ENCODE data around the gene ORC5.

DNA sequence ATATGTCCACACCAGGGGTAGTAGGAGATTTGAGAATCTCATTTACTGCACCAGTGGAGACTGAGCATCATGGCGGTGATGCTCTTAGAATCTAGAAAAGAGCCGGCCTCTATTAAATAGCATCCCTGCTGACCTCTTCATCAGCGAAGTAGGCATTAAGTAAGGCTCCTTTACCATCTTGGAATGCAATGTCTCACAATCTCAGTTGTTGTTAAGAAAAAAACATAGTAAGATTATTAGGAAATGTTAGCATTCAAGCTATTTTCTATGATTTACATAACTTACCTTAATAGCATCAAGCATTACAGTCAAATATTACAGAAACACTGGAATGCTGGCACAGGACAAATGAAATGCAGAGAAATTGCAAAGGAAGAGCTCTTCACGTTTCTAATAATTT, 54.5 kb downstream of the ORC5 start:
- TF ChIP-seq, protein P1, sequence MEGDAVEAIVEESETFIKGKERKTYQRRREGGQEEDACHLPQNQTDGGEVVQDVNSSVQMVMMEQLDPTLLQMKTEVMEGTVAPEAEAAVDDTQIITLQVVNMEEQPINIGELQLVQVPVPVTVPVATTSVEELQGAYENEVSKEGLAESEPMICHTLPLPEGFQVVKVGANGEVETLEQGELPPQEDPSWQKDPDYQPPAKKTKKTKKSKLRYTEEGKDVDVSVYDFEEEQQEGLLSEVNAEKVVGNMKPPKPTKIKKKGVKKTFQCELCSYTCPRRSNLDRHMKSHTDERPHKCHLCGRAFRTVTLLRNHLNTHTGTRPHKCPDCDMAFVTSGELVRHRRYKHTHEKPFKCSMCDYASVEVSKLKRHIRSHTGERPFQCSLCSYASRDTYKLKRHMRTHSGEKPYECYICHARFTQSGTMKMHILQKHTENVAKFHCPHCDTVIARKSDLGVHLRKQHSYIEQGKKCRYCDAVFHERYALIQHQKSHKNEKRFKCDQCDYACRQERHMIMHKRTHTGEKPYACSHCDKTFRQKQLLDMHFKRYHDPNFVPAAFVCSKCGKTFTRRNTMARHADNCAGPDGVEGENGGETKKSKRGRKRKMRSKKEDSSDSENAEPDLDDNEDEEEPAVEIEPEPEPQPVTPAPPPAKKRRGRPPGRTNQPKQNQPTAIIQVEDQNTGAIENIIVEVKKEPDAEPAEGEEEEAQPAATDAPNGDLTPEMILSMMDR (IDR thresholded peaks at IDR 0.05 in 8 of 11, conservative IDR thresholded peaks at IDR 0.05 in 3 of 11): no peak
- no peak for TF ChIP-seq POLR2AphosphoS5 (IDR thresholded peaks at IDR 0.05)
